T-helper 22 cell (primary cell): ENCODE results near the gene GUCY1A1.

Experiments
- DNase-seq: peaks from one replicate; pipeline ENCODE4 v3.0.0-alpha.2; 2020; ENCODE audit warnings: low read depth

The GUCY1A1 gene

GRCh38 chr4:155694100-155694785 lies 27.6 kb downstream of the GUCY1A1 start:
- no peak for DNase-seq

- no peak for DNase-seq
Measured at GRCh38 chr4:155696226-155696625, 29.6 kb downstream of the GUCY1A1 start.

GRCh38 chr4:155696726-155697125 lies 30.1 kb downstream of the GUCY1A1 start:
- no peak for DNase-seq

- no peak for DNase-seq
Measured at GRCh38 chr4:155701827-155702226, 35.2 kb downstream of the GUCY1A1 start.

GRCh38 chr4:155703486-155704247 lies 37.0 kb downstream of the GUCY1A1 start:
- no peak for DNase-seq

DNA sequence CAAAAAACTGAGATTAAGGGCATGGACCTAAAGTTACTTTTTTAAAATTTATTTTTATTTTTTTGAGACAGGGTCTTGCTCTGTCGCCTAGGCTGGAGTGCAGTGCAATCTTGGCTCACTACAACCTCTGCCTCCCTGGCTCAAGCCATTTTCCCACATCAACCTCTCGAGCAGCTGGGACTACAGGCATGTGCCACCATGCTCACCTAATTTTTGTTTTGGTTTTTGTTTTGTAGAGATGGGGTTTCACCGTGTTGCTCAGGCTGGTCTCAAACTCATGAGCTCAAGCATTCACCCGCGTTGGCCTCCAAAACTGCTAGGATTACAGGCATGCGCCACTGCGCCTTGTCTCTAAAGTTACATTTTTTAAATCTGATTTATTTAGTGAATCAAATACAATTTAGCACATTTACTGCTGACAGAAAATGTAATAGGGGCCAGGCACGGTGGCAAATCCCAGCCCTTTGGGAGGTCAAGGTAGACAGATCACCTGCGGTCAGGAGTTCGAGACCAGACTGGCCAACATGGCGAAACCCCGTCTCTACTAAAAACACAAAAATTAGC lies 38.3 kb downstream of the GUCY1A1 start:
- DNase-seq: no peak

GRCh38 chr4:155705664-155706063 lies 39.0 kb downstream of the GUCY1A1 start:
- DNase-seq: no peak

- DNase-seq: no peak
Measured at GRCh38 chr4:155706147-155706546, 39.5 kb downstream of the GUCY1A1 start.

DNA sequence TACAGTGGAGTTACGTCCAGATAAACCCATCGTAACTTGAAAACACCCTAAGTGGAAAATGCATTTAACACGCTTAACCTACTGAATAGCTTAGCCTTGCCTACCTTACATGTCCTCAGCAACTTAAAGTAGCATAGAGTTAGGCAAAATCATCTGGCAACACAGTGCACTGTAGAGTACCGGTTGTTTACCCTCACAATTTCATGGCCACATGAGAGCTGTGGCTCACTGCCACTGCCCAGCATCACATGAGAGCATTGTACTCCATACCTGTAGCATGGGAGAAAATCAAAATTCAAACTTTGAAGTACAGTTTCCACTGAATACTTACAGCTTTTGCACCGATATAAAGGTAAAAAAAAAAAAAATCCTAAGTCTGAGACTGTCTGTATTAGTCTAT lies 40.6 kb downstream of the GUCY1A1 start:
- no peak for DNase-seq

- DNase-seq: no peak
Measured at GRCh38 chr4:155708782-155709181, 42.1 kb downstream of the GUCY1A1 start.

- no peak for DNase-seq
Measured at GRCh38 chr4:155709918-155710317, 43.3 kb downstream of the GUCY1A1 start.

- DNase-seq: no peak
Measured at GRCh38 chr4:155711556-155711955, 44.9 kb downstream of the GUCY1A1 start.

DNA sequence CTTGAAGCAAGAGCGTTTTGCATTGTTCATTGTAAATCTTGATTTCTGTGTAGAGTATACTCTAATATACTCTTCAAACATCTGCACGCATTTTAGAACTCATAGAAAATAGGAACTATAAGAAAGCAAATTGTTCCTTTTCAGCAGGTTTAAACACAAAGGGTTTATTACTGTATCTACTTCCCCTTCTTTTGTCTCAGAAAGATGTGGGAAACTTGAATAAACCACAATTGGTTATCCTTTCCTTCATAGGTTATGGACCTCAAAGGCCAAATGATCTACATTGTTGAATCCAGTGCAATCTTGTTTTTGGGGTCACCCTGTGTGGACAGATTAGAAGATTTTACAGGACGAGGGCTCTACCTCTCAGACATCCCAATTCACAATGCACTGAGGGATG lies 46.2 kb downstream of the GUCY1A1 start:
- DNase-seq: no peak

- DNase-seq: no peak
Measured at GRCh38 chr4:155713911-155714310, 47.3 kb downstream of the GUCY1A1 start.

- DNase-seq: no peak
Measured at GRCh38 chr4:155722336-155722735, 55.7 kb downstream of the GUCY1A1 start.

- no peak for DNase-seq
Measured at GRCh38 chr4:155722816-155723499, 56.3 kb downstream of the GUCY1A1 start.

GRCh38 chr4:155724731-155725130 lies 58.1 kb downstream of the GUCY1A1 start:
- no peak for DNase-seq

- DNase-seq: no peak
Measured at GRCh38 chr4:155734065-155734464, 67.4 kb downstream of the GUCY1A1 start.

- DNase-seq: no peak
Measured at GRCh38 chr4:155734951-155735350, 68.3 kb downstream of the GUCY1A1 start.

DNA sequence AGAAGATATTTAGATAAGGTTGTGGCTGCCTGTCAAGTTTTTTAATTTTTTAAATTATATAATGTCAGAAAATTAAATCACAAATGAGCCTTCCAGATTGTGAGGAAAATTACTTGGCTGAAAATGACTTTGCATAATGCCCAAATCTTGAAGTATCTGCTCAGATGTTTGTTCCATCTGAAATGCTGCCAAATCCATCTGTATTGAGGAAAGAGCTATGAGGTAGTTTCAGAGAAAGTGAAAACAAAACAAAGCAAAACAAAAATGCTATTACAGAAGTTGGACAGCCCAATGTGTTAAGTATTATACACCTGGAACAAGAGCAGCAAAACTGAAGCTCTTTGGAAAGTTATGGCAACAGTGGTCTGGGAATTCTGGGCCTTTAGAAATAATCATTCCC lies 68.8 kb downstream of the GUCY1A1 start:
- DNase-seq: no peak

DNA sequence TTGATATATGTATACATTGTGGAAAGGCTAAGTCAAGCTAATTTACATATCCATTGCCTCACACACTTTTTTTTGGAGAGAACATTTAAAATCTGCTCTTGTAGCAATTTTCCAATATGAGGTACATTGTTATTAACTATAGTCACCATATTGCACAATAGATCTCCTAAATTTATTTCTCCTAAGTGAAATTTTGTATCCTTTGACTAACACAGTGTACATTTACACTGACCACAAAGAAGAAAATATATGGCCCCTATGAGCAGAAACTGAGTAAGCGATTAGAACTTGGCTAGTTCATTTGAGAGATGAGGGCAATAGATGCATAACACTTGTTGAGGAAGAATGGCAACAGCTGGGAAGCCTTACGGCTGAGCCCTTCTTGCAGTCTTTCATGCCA lies 71.9 kb downstream of the GUCY1A1 start:
- no peak for DNase-seq

GRCh38 chr4:155741546-155741945 lies 74.9 kb downstream of the GUCY1A1 start:
- DNase-seq: no peak
